MM.1S (cell line): Measurements from ENCODE around the gene BNIP3.

Experiments used
- DNase-seq: peaks from one replicate; pipeline ENCODE4 v3.0.0-alpha.2; 2015
- H2AFZ ChIP-seq: fragments of 300-600 bp; sonication (generic); 2 replicates; pipeline ENCODE4 v1.6.0; 2016; ENCODE audit warnings: antibody characterized with exemption, low read length
- H3F3A ChIP-seq: fragments of 300-600 bp; sonication (generic); 2 replicates; pipeline ENCODE4 v1.6.1; 2016; ENCODE audit warnings: mild to moderate bottlenecking, antibody characterized with exemption, low read length, moderate library complexity, mixed read lengths; ENCODE audit not compliant: insufficient read depth
- H3K27ac ChIP-seq: fragments of 300-600 bp; sonication (generic); 2 replicates; pipeline ENCODE4 v1.5.1; 2016; ENCODE audit warnings: mild to moderate bottlenecking, low read length
- H3K27me3 ChIP-seq: fragments of 300-600 bp; sonication (generic); replicated peaks from 2 replicates; pipeline ENCODE4 v1.6.0; 2016; ENCODE audit warnings: low read length; ENCODE audit not compliant: insufficient read depth
- H3K36me3 ChIP-seq: fragments of 300-600 bp; sonication (generic); replicated peaks from 2 replicates; pipeline ENCODE4 v1.6.1; 2016; ENCODE audit warnings: mild to moderate bottlenecking, low read length, mixed read lengths; ENCODE audit not compliant: insufficient read depth
- H3K4me1 ChIP-seq: fragments of 300-600 bp; sonication (generic); 2 replicates; pipeline ENCODE4 v1.6.1; 2016; ENCODE audit warnings: low read length, mixed read lengths
- H3K4me2 ChIP-seq: fragments of 300-600 bp; sonication (generic); 2 replicates; pipeline ENCODE4 v1.6.0; 2016; ENCODE audit warnings: low read depth, low read length
- H3K4me3 ChIP-seq: fragments of 300-600 bp; sonication (generic); 2 replicates; pipeline ENCODE4 v1.5.1; 2016; ENCODE audit warnings: low read length, mixed read lengths
- H3K79me2 ChIP-seq: fragments of 300-600 bp; sonication (generic); 2 replicates; pipeline ENCODE4 v1.6.1; 2016; ENCODE audit warnings: mixed run types, low read length, mixed read lengths
- H3K9ac ChIP-seq: fragments of 300-600 bp; sonication (generic); 2 replicates; pipeline ENCODE4 v1.6.1; 2016; ENCODE audit warnings: low read length, mixed read lengths
- H3K9me2 ChIP-seq: fragments of 300-600 bp; sonication (generic); replicated peaks from 2 replicates; pipeline ENCODE4 v1.6.1; 2016; ENCODE audit warnings: mild to moderate bottlenecking, low read length, mixed read lengths; ENCODE audit not compliant: insufficient read depth
- H3K9me3 ChIP-seq: fragments of 300-600 bp; sonication (generic); replicated peaks from 2 replicates; pipeline ENCODE4 v1.6.1; 2016; ENCODE audit warnings: mild to moderate bottlenecking, low read length, mixed read lengths; ENCODE audit not compliant: insufficient read depth
- H4K20me1 ChIP-seq: fragments of 300-600 bp; sonication (generic); 2 replicates; pipeline ENCODE4 v1.6.1; 2016; ENCODE audit warnings: mild to moderate bottlenecking, low read length, moderate library complexity, mixed read lengths; ENCODE audit not compliant: insufficient read depth
- CTCF ChIP-seq: fragments of 300-600 bp; sonication (generic); IDR thresholded peaks from 2 replicates; pipeline ENCODE4 v1.5.1; 2016; ENCODE audit warnings: antibody characterized with exemption, low read length, mixed read lengths
- EZH2 ChIP-seq: fragments of 300-600 bp; sonication (generic); optimal IDR thresholded peaks from 2 replicates; pipeline ENCODE3; 2017; ENCODE audit warnings: low read depth, mild to moderate bottlenecking, antibody characterized with exemption, low read length, mixed read lengths
- EZH2phosphoT487 ChIP-seq: fragments of 300-600 bp; sonication (generic); IDR thresholded peaks from 2 replicates; pipeline ENCODE4 v1.6.1; 2018; ENCODE audit warnings: antibody characterized with exemption, low read length

The BNIP3 gene

GRCh38 chr10:131983780-131984179 lies 2.1 kb upstream of the BNIP3 start:
- Histone ChIP-seq H3F3A (no peaks in the 10 kb centered on the region), H3K4me1 (no peaks in the 10 kb centered on the region), H3K27me3 (peaks cover 4% of the 10 kb centered on the region; the same call in 1 of the 2 replicates), H3K79me2 (no peaks in the 10 kb centered on the region), H2AFZ (no peak overlapping the region), H3K4me3 (no peak overlapping the region), H3K36me3 (no peaks in the 10 kb centered on the region), H3K9me2 (no peaks in the 10 kb centered on the region), H3K9ac (no peak overlapping the region), H3K27ac (no peak overlapping the region), H3K4me2 (no peak overlapping the region), H3K9me3 (no peaks in the 10 kb centered on the region), H4K20me1 (no peaks in the 10 kb centered on the region)
- DNase-seq, result no peak
- no peak for TF ChIP-seq EZH2phosphoT487
- no peak for TF ChIP-seq CTCF
- no peak for TF ChIP-seq EZH2

DNA sequence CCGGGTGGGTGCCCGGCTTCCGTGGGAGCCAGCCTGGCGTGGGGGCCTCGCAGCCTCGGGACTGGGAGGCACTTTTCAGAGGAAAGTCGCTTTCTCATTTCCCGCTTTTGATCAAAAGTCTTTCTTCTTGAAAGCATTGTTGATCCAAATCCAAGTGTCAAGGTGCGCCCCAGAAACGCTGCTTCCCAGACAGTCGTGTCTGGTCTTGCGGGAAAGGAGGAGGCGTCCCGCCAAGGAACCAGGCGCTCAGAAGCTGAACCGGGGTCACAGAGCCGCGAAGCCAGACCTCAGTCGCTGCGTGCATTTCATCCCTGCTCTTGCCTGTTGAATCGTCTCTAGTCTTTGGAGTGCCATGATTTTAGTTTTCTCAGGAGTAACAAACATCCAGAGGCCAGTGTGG lies 1.1 kb upstream of the BNIP3 start:
- TF ChIP-seq EZH2phosphoT487 (no peak), CTCF (no peak), EZH2 (no peak)
- Histone ChIP-seq H3K27ac (no peak overlapping the region), H3K36me3 (no peaks in the 10 kb centered on the region), H3K4me2 (no peak overlapping the region), H3K4me3 (no peak overlapping the region), H3F3A (no peaks in the 10 kb centered on the region), H3K4me1 (no peaks in the 10 kb centered on the region), H3K27me3 (peaks cover 4% of the 10 kb centered on the region; the same call in 1 of the 2 replicates), H2AFZ (no peak overlapping the region), H3K9me2 (no peaks in the 10 kb centered on the region), H3K9ac (no peak overlapping the region), H4K20me1 (no peaks in the 10 kb centered on the region), H3K79me2 (no peaks in the 10 kb centered on the region), H3K9me3 (no peaks in the 10 kb centered on the region)
- DNase-seq, result no peak

- Histone ChIP-seq H3K9me3 (no peaks in the 10 kb centered on the region), H3K36me3 (no peaks in the 10 kb centered on the region), H2AFZ (no peak overlapping the region), H3K4me2 (no peak overlapping the region), H4K20me1 (no peaks in the 10 kb centered on the region), H3K27me3 (peaks cover 4% of the 10 kb centered on the region; the same call in 1 of the 2 replicates), H3K4me1 (no peaks in the 10 kb centered on the region), H3K79me2 (no peaks in the 10 kb centered on the region), H3K4me3 (no peak overlapping the region), H3K9me2 (no peaks in the 10 kb centered on the region), H3K27ac (no peak overlapping the region), H3F3A (no peaks in the 10 kb centered on the region), H3K9ac (no peak overlapping the region)
- TF ChIP-seq EZH2, result no peak
- no peak for TF ChIP-seq CTCF
- no peak for TF ChIP-seq EZH2phosphoT487
- no peak for DNase-seq
Measured at GRCh38 chr10:131982185-131982756, 548 bp upstream of the BNIP3 start.
